ENCODE results near the gene IFT122. TPM values are rescaled to one million over a fixed set of nuclear protein-coding genes. Genes with fewer than 3 reads are reported as not detected.

IFT122 gene
- total RNA-seq, 1 donor from 2014 or later = 22.0 TPM

DNA sequence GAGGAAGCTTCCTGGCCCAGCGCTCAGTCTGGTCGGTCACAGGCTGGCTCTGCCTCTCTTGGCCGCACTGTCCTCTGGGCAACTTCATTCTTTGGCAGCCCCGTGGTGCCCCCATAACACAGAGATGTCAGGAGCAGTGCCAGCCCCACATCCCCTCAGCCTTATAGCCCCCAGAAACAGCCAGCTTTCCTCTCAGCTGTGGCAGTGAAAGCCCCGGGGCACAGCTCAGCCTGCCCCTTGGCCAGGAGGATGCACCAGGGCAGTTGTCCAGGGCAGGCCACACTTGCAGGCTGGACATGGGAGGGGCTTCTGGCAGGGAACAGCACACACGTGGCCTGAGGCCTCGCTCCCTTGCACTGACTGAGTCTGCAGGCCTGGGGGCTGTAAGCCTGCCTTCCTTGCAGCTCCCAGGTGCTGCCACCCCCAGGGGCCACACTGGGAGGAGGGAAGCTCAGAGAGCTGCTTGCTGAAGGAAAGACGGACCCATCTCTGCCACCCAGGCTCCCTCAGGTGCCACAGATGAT is 78.1 kb downstream of the IFT122 start:
- DNase-seq (ENCODE audit: low read depth, low spot score) = no peak

DNA sequence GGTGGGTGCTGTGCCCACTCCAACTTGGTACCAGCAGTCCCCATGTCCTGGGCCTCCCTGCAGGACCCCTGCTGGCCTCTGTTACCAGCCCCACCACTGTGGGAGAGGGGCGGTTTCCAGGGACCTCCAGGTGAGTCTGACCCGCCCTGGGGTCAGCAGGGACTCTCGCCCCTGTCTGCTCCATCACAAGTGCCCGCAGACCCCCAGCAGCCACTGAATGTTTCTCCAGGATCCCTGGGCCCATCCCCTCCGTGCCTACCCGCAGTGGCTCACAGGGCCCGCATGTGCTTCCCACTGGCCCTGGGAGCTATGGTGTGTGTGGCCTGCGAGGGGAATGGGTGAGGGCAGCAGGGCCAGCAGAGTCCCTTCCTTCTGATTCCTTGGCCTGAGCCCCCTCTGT is 78.6 kb downstream of the IFT122 start:
- DNase-seq (ENCODE audit: low read depth, low spot score) = no peak

DNA sequence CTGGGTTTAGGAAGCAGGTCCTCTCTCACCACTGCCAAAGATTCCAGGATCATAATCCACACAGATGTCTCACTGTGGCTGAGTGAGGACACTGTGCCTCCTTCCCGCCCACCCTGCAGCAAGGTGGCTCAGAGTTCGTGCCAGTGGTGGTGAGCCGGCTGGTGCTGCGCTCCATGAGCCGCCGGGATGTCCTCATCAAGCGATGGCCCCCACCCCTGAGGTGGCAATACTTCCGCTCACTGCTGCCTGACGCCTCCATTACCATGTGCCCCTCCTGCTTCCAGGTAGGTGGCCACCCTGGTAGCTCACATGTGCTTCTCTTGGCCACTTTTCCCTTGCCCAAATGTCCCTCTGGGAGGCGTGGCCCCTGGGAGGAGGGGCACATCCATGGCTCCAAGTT is 79.4 kb downstream of the IFT122 start:
- DNase-seq (ENCODE audit: low read depth, low spot score) = no peak

DNA sequence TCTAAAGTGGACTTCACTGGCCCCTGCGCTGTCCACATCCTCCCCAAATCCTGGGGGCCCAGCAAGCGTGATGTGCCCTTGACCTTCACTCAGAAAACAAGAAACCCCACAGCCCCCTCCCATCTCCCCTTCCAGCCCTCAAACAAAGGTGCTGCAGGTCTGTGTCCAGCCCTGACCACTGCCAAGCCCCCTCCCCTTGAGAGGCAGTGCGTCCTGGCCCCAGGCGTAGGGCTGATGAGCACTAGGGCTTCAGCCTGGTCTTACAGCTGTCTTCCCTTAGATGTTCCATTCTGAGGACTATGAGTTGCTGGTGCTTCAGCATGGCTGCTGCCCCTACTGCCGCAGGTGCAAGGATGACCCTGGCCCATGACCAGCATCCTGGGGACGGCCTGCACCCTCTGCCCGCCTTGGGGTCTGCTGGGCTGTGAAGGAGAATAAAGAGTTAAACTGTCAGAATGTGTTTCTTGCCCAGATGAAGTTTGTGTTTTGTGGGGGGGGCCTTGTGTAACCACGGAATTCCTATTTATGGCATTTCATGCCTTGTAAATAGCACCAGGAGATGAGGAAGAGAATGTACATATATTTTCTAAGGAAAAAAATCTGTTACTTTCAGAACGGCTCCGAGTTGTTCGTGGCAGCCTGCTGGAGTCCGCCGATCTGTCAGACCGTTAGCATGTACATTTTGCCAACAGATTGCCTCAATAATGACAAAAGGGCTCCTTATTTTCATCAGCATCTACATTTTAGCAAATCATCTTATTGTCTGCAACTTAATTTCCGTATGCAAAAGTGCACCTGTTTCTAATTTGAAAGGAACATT is 80.1 kb downstream of the IFT122 start:
- DNase-seq (ENCODE audit: low read depth, low spot score) = no peak

DNA sequence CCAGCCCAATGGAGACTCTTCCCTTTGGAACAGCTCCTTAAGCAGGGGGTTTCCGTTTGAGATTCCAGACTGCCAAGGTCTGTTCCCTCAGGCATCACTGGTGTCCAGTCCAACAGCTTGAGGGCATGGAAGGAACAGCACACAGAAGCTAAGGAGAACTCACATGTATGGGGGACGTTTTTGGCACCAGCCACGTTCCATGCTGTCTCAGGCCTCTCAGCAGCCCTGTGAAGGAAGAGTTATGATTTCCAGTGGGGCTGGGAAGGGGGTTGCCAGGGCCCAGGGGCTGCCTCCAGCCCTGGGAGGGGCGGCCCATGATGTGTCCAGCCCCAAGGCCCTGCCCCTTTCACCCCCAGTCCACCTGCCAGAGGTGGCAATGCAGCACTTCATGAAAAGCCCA is 80.9 kb downstream of the IFT122 start:
- DNase-seq (ENCODE audit: low read depth, low spot score) = no peak

DNA sequence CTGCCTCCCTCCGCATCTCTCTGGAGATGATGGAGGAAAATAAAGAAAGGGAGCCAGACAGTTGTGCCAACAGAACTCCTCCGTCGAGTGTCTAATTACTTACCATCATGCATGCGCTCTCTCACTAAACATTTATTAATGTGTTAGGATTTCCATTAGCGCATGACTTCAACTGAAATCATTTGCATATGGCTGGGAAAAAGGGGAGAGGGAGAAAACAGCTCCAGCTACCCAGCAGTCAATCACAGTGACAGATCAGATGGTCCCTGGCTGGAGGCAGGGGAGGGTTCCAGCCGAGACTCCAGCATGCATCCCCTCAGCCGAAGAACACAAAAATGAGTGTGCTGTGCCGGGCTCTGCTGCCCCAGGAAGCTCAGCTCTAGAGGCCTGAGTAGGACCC is 81.6 kb downstream of the IFT122 start:
- DNase-seq (ENCODE audit: low read depth, low spot score) = no peak

DNA sequence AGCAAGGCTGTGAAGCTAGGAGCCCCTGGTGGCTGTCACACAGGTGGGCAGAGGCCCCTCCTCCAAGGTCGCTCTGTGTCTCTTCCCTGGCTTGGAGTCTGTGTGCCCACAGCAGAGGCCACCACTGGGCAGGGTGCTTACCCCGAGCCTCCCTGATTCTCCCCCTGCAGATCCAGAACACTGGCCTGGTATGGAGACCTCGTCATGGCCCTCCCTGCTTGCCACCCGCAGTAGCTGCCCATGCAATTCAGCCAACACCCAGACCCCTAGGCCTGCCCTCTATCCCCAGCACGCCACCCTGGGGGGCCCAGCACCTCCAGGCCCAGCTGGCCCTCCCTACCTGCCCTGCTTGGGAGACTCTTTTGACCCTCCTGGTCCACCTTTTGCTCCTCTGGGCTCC is 82.9 kb downstream of the IFT122 start:
- DNase-seq (ENCODE audit: low read depth, low spot score) = no peak

DNA sequence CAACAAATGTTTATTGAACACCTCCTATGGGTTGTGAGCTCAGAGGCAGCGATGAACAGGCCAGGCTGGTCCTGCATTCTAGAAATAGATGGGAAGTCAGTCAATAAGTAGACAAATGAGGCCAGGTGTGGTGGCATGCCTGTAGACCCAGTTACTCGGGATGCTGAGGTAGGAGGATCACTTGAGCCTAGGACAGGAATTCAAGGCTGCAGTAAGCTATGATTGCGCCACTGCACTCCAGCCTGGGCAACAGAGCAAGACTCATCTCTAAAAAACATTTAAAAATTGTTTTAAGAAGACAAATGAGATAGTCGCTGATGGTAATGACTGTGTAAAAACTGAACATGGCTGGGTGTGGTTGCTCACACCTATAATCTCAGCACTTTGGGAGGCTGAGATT is 84.1 kb downstream of the IFT122 start:
- no peak for DNase-seq (ENCODE audit: low read depth, low spot score)

DNA sequence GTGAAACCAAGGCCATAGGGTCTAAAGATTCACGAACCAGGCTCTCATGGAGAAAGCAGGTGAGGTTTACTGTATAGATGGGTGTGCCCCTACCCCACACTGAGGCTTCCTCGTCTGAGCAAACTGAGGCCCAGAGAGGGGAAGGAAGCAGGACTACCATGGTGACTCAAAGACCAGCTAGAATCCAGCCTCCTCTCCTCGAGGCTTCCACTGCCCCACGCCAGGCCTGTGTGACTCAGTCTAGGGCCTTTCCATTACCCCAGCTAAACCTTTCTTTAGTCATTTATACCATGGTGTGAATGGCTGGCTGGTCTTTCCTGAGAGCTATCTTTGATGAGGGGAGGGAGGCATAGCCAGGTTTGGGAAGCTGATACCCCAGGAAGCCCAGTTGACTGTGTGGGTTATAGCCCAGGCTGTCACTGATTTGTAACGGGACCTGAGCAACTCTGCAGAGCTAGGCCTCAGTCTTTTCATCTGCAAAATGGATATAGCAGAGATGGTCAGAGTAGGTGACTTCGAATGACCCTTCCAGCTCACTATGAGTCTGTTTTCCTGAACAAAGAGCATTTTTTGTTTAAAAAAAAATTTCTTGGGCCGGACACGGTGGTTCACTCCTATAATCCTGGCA is 85.4 kb downstream of the IFT122 start:
- DNase-seq (ENCODE audit: low read depth, low spot score) = no peak

DNA sequence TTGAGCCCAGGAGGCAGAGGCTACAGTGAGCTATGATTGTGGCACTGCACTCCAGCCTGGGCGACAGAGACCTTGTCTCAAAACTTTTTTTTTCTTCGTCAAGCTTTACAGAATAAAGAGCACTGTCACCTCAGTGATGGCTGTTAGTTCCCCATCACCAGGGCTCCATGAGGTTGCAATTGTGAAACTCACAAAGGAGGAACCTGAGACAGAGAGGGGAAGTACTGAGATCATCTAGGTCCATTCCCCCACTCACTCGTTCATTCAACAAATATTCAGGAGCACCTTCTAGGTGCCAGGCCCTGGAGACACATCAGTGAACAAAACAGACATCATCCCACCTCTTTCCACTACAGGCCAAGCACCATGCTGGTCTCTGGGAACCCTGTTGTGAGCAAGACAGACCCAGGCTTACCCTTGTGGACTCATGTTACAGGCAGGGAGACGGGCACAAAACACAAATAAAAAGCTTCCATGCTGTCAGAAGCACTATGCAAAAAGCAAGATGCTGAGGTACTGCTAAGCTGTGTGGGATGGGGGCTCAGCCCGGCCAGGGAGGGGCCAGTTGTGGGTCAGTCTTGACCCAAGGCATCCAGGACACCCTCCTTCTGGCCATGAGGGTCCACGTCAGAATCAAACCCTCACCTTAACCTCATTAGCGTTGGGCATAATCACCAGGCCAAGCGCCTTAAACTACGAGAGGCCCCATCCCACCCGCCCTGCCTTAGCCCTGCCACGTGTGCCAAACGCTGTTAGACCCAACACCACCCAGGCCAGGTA is 86.3 kb downstream of the IFT122 start:
- DNase-seq (ENCODE audit: low read depth, low spot score) = no peak

DNA sequence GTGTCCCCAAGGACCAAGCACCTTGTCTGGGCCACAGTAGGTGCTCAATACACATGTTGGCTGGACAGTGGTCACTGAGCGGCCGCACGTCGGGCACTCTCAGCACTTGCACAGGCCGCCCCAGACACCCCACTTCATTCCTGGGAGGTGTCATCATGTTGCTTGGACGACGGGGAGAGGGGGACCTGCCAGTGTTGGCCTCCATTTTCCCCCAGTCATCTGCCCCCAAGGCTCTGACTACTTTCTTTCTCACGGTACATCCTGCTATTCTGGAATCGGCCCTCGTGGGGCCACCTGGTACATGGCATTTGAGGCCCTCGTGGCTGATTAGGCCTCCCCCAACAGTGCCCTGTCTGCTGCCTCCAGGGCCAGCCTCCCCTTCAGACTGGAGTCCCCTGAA is 87.2 kb downstream of the IFT122 start:
- no peak for DNase-seq (ENCODE audit: low read depth, low spot score)

DNA sequence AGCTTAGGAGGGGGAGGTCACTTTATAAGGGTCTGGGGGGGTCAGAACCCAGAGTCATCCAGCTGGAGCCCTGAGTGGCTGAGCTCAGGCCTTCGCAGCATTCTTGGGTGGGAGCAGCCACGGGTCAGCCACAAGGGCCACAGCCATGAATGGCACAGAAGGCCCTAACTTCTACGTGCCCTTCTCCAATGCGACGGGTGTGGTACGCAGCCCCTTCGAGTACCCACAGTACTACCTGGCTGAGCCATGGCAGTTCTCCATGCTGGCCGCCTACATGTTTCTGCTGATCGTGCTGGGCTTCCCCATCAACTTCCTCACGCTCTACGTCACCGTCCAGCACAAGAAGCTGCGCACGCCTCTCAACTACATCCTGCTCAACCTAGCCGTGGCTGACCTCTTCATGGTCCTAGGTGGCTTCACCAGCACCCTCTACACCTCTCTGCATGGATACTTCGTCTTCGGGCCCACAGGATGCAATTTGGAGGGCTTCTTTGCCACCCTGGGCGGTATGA is 88.6 kb downstream of the IFT122 start, which contains the start of gene RHO:
Gene RHO, plus strand, starts transcription at position 51 of the 512 bp plus-strand sequence. Its CDS starts 95 bp downstream, at position 146.
- no peak for DNase-seq (ENCODE audit: low read depth, low spot score)

DNA sequence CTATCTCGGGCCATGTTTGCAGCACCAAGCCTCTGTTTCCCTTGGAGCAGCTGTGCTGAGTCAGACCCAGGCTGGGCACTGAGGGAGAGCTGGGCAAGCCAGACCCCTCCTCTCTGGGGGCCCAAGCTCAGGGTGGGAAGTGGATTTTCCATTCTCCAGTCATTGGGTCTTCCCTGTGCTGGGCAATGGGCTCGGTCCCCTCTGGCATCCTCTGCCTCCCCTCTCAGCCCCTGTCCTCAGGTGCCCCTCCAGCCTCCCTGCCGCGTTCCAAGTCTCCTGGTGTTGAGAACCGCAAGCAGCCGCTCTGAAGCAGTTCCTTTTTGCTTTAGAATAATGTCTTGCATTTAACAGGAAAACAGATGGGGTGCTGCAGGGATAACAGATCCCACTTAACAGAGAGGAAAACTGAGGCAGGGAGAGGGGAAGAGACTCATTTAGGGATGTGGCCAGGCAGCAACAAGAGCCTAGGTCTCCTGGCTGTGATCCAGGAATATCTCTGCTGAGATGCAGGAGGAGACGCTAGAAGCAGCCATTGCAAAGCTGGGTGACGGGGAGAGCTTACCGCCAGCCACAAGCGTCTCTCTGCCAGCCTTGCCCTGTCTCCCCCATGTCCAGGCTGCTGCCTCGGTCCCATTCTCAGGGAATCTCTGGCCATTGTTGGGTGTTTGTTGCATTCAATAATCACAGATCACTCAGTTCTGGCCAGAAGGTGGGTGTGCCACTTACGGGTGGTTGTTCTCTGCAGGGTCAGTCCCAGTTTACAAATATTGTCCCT is 89.6 kb downstream of the IFT122 start:
- DNase-seq (ENCODE audit: low read depth, low spot score) = no peak

DNA sequence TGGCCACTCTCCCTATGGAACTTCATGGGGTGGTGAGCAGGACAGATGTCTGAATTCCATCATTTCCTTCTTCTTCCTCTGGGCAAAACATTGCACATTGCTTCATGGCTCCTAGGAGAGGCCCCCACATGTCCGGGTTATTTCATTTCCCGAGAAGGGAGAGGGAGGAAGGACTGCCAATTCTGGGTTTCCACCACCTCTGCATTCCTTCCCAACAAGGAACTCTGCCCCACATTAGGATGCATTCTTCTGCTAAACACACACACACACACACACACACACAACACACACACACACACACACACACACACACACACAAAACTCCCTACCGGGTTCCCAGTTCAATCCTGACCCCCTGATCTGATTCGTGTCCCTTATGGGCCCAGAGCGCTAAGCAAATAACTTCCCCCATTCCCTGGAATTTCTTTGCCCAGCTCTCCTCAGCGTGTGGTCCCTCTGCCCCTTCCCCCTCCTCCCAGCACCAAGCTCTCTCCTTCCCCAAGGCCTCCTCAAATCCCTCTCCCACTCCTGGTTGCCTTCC is 90.3 kb downstream of the IFT122 start:
- no peak for DNase-seq (ENCODE audit: low read depth, low spot score)

DNA sequence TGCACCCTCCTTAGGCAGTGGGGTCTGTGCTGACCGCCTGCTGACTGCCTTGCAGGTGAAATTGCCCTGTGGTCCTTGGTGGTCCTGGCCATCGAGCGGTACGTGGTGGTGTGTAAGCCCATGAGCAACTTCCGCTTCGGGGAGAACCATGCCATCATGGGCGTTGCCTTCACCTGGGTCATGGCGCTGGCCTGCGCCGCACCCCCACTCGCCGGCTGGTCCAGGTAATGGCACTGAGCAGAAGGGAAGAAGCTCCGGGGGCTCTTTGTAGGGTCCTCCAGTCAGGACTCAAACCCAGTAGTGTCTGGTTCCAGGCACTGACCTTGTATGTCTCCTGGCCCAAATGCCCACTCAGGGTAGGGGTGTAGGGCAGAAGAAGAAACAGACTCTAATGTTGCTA is 90.8 kb downstream of the IFT122 start:
- no peak for DNase-seq (ENCODE audit: low read depth, low spot score)

DNA sequence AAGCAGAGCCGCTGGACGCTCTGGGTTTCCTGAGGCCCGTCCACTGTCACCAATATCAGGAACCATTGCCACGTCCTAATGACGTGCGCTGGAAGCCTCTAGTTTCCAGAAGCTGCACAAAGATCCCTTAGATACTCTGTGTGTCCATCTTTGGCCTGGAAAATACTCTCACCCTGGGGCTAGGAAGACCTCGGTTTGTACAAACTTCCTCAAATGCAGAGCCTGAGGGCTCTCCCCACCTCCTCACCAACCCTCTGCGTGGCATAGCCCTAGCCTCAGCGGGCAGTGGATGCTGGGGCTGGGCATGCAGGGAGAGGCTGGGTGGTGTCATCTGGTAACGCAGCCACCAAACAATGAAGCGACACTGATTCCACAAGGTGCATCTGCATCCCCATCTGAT is 91.7 kb downstream of the IFT122 start:
- no peak for DNase-seq (ENCODE audit: low read depth, low spot score)

DNA sequence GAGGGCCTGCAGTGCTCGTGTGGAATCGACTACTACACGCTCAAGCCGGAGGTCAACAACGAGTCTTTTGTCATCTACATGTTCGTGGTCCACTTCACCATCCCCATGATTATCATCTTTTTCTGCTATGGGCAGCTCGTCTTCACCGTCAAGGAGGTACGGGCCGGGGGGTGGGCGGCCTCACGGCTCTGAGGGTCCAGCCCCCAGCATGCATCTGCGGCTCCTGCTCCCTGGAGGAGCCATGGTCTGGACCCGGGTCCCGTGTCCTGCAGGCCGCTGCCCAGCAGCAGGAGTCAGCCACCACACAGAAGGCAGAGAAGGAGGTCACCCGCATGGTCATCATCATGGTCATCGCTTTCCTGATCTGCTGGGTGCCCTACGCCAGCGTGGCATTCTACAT is 92.2 kb downstream of the IFT122 start:
- no peak for DNase-seq (ENCODE audit: low read depth, low spot score)

DNA sequence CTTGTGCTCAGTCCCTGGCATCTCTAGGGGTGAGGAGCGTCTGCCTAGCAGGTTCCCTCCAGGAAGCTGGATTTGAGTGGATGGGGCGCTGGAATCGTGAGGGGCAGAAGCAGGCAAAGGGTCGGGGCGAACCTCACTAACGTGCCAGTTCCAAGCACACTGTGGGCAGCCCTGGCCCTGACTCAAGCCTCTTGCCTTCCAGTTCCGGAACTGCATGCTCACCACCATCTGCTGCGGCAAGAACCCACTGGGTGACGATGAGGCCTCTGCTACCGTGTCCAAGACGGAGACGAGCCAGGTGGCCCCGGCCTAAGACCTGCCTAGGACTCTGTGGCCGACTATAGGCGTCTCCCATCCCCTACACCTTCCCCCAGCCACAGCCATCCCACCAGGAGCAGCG is 93.4 kb downstream of the IFT122 start:
- no peak for DNase-seq (ENCODE audit: low read depth, low spot score)

DNA sequence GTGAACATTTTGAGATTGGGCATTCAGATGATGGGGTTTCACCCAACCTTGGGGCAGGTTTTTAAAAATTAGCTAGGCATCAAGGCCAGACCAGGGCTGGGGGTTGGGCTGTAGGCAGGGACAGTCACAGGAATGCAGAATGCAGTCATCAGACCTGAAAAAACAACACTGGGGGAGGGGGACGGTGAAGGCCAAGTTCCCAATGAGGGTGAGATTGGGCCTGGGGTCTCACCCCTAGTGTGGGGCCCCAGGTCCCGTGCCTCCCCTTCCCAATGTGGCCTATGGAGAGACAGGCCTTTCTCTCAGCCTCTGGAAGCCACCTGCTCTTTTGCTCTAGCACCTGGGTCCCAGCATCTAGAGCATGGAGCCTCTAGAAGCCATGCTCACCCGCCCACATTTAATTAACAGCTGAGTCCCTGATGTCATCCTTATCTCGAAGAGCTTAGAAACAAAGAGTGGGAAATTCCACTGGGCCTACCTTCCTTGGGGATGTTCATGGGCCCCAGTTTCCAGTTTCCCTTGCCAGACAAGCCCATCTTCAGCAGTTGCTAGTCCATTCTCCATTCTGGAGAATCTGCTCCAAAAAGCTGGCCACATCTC is 94.5 kb downstream of the IFT122 start:
- DNase-seq (ENCODE audit: low read depth, low spot score) = no peak

DNA sequence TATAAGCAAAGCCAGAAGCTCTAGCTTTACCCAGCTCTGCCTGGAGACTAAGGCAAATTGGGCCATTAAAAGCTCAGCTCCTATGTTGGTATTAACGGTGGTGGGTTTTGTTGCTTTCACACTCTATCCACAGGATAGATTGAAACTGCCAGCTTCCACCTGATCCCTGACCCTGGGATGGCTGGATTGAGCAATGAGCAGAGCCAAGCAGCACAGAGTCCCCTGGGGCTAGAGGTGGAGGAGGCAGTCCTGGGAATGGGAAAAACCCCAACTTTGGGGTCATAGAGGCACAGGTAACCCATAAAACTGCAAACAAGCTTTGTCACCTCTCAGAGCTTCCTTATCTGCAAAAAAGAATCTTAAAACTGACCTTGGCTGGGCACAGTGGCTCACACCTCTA is 95.1 kb downstream of the IFT122 start:
- no peak for DNase-seq (ENCODE audit: low read depth, low spot score)

DNA sequence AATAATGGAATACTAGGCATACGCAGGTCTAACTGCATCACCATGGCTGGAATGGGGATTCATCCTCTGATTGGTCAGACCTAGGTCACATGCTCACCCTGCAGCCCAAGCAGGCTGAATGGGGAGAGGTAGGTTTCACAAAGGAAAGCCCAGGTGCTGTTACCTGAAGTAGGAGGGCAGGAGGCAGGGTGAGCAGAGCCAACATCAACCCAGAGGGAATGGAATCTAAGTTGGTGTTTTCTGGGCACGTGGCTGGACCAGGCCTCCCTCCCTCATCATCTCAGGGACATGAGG is 96.3 kb downstream of the IFT122 start:
- no peak for DNase-seq (ENCODE audit: low read depth, low spot score)

All from pulmonary artery endothelial cell (primary cell).